ENCODE measurements around the gene CGB2.

The CGB2 gene

GRCh38 chr19:49065905-49066512 lies 34.3 kb downstream of the CGB2 start:
- in situ Hi-C loops (cut with HindIII; ENCODE audit: low sequenced_read_pairs), result no loop called here
- H3K4me3 ChIP-seq (ENCODE audit: low read depth, low read length), result no peak overlapping the region
- no peak for DNase-seq (ENCODE audit: low read depth)
- TF ChIP-seq CTCF (IDR thresholded peaks at IDR 0.05; ENCODE audit: low read depth, low read length, missing control alignments), result no peak

DNA sequence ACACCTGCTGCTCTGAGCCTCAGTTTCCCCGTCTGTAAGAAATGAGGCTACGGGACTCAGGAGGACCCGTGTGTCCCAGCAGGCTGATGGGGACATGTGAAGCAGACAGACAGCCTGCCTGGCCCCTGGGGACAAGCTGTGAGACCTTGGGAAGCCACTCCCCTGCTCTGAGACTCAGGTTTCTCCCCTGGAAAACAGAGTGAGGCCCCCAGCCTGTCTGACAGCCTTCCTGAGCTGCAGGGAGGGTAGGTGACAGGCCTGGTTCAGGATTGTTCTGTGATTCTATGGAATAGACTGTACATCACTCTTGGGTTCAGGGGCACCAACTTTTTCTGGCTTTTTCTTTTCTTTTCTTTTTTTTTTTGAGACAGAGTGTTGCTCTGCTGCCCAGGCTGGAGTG lies 35.9 kb downstream of the CGB2 start:
- no peak for TF ChIP-seq CTCF (IDR thresholded peaks at IDR 0.05; ENCODE audit: low read depth, low read length, missing control alignments)
- DNase-seq (ENCODE audit: low read depth), result no peak
- no peak overlapping the region for H3K4me3 ChIP-seq (ENCODE audit: low read depth, low read length)
- in situ Hi-C loops (cut with HindIII; ENCODE audit: low sequenced_read_pairs), result no loop called here

GRCh38 chr19:49069026-49069425 lies 37.3 kb downstream of the CGB2 start:
- no peak for DNase-seq (ENCODE audit: low read depth)
- in situ Hi-C loops (cut with HindIII; ENCODE audit: low sequenced_read_pairs), result no loop called here
- no peak overlapping the region for H3K4me3 ChIP-seq (ENCODE audit: low read depth, low read length)
- TF ChIP-seq CTCF (IDR thresholded peaks at IDR 0.05; ENCODE audit: low read depth, low read length, missing control alignments), result no peak

DNA sequence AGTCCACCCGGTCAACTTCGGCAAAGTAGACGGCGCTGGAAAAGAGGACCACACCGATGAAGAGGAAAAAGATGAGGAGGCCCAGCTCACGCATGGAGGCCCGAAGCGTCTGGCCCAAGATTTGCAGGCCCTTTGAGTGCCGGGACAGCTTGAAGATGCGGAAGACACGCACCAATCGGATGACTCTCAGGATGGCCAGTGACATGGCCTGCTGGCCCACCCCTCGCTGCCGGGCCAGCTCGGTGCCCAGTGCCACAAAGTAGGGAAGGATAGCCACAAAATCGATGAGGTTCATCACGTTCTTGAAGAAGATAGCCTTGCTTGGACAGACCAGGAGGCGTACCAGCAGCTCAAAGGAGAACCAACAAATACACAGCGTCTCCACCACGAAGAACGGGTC lies 38.7 kb downstream of the CGB2 start:
- no peak for TF ChIP-seq CTCF (IDR thresholded peaks at IDR 0.05; ENCODE audit: low read depth, low read length, missing control alignments)

DNA sequence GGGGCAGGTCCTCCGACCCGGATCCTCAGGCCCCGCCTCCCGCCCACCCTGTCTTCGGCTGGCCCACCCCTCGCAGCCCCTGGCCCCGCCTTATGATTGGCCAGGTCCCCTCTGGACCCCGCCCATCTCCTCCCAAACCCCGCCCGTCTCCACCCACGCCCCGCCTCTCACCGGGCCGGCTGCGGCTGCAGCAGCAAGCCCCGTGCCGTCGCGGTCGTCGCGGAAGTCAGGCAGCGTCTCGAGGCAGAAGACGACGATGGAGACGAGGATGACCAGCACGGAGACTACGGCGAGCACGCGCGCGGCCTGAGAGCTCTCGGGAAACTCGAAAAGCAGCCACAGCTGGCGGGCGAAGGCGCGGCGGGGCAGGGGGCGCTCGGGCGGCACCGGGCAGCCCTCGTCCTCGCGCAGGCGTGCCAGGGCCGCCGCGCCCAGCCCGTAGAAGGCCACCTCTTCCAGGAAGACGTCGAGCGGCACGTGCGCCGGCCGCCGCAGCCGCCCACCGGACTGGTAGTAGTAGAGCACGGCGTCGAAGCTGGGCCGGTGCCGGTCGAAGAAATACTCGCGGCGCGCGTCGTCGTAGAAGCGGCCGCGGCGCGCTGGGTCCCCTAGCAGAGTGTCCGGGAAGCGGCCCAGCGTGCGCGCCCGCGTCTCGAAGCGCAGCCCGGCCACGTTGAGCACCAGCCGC lies 40.3 kb downstream of the CGB2 start:
- in situ Hi-C loops (cut with HindIII; ENCODE audit: low sequenced_read_pairs), result no loop called here
- DNase-seq (ENCODE audit: low read depth), result no peak
- H3K4me3 ChIP-seq (ENCODE audit: low read depth, low read length), result no peak overlapping the region
- no peak for TF ChIP-seq CTCF (IDR thresholded peaks at IDR 0.05; ENCODE audit: low read depth, low read length, missing control alignments)

More for the DNA sequence above, 38.7 kb downstream of the CGB2 start:
- no peak for DNase-seq (ENCODE audit: low read depth)
- H3K4me3 ChIP-seq (ENCODE audit: low read depth, low read length), result no peak overlapping the region
- in situ Hi-C loops (cut with HindIII; ENCODE audit: low sequenced_read_pairs), result no loop called here

- no peak for DNase-seq (ENCODE audit: low read depth)
- in situ Hi-C loops (cut with HindIII; ENCODE audit: low sequenced_read_pairs), result no loop called here
Observed at GRCh38 chr19:49073514-49074378, 42.1 kb downstream of the CGB2 start.

More at GRCh38 chr19:49073514-49074378, 42.1 kb downstream of the CGB2 start:
- peak; percentile 18 for TF ChIP-seq CTCF (IDR thresholded peaks at IDR 0.05; ENCODE audit: low read depth, low read length, missing control alignments)
- H3K4me3 ChIP-seq (ENCODE audit: low read depth, low read length), result no peak overlapping the region

Data from astrocyte of the cerebellum (primary cell).